Activated naive CD4-positive, alpha-beta T cell treated with anti-CD3 and anti-CD28 coated beads, Interleukin-2, amount 50 U/mL, for 16 hours (primary cell): ENCODE data around the gene PPM1E.
"Not testable (repeated sequence)": the region's sequence is repeated elsewhere in the genome, so short reads cannot be mapped to it uniquely, and the experiment has no call there.

Source experiments
- DNase-seq: peaks from one replicate; pipeline ENCODE4 v3.0.0-alpha.2; 2020

Gene PPM1E

DNA sequence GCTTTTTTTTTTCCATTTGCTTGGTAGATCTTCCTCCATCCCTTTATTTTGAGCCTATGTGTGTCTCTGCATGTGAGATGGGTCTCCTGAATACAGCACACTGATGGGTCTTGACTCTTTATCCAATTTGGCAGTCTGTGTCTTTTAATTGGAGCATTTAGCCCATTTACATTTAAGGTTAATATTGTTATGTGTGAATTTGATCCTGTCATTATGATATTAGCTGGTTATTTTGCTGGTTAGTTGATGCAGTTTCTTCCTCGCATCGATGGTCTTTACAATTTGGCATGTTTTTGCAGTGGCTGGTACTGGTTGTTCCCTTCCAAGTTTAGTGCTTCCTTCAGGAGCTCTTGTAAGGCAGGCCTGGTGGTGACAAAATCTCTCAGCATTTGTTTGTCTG lies 94.5 kb downstream of the PPM1E start:
- not testable (repeated sequence) for DNase-seq

DNA sequence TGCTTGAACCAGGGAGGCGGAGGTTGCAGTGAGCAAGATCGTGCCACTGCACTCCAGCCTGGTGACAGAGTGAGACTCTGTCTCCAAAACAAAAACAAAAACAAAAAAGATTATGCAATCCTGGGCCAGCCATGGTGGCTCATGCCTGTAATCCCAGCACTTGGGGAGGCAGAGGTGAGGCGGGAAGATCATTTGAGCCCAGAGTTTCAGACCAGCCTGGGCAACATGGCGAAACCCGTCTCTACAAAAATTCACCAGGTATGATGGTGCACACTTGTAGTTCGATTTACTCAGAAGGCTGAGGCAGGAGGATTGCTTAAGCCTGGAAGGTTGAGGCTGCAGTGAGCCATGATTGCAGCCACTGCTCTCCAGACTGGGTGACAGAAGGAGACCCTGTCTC lies 109.6 kb downstream of the PPM1E start:
- DNase-seq = no peak

DNA sequence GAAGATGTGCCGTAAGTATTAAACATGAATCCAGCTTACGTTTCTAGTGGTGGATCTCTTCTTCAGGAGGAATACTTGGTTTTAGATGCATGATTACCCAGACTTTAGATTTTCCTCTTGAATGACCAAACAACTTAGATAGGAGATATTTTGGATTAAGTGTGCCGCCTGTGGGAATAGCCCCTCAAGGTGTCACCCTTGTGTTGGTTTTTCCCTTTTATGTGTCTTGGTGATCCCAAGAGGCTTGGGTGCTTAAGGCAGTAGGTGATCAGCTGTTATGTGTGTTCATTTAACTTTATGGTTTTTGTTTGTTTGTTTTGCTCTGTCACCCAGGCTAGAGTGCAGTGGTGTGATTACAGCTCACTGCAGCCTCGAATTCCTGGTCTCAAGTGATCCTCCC lies 115.1 kb downstream of the PPM1E start:
- DNase-seq = no peak

DNA sequence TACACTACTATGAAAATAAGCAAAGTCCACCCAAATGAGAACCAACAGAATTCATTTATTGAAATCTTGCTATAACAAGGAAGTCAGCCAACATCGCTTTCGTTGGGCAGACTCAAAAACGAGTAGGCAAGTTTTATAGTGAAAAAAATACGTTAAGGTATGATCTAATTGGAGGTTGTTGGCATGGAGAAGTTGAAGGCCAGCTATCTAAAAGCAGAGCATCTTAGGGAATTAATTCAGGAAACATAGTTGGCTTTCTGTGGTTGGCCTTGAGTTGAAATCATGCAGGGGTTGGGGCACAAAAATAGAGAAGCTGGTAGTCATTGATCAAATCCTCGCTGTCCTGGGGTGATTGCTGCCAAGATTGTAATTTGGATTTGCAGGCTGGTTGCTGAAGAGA lies 118.3 kb downstream of the PPM1E start:
- no peak for DNase-seq

DNA sequence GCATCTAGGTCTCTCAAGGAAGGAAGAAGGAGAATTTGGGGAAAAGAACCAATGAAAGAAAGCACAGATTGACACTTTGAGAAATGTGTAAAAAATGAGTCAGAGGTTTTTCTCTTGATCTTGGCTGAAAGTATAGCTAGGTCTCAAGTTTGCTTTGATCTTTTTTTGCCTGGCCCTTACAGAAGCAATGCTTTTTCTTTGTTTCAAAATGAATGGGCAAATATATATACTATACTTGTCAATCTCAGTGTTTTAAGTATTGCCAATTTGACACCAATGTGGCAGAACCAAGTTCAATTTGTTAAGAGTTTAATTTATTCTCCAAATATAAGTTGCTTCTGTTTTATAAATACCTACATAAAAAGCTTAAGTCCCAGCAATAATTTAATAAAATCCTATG lies 119.6 kb downstream of the PPM1E start:
- DNase-seq = no peak

DNA sequence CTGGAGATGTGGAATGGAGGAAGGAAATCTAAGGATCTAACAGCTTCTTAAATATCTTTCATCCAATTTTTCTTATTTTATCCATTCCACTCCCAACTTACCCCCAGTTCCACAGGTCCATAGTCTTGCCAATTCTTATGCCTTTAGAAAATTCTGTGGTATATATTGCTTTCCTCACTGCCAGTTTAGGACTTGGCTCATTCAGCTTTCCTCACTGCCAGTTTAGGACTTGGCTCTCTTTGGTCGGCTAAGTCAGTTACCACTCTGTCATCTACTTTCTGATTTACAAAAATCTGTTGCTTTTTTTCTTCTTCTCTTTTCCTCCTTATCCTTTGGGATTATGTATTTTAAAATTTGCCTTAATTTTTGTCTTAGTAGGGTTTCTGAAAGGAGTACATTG lies 128.5 kb downstream of the PPM1E start:
- no peak for DNase-seq

DNA sequence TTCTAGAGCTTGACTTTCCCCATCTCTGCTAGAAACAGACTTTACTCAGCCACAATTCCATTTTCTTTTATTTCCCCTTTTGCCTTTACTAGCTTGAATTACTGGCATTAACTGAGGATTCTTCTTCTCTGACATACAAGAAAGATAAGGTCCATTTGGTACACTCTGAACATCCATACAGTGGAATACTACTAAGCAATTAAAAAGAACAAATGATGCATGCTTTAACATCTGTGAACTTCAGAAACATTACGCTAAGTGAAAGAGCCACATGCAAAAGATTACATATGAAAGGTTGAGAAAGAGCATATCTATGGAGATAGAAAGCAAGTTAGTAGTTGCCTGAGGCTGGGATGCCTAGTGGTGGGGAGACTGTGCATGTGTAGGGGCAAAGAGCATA lies 130.9 kb downstream of the PPM1E start:
- no peak for DNase-seq

DNA sequence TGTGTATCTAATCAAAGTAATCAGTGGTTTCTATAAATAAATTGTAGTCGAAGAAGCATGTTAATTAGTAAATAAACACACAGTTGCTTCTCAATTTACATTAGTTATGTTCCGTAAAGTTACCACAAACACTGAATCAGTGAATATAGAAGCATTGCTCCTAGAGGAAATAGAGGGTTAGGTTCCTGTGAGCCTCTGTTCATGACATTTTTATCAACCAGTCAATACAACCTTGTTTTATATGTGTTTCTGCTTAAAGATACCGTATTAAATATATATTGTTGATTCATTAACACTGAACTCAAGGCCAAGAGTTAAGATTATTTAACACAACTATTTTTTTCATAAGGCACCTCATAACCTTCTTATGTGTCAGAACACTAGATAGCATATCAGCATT lies 134.3 kb downstream of the PPM1E start:
- DNase-seq = no peak

DNA sequence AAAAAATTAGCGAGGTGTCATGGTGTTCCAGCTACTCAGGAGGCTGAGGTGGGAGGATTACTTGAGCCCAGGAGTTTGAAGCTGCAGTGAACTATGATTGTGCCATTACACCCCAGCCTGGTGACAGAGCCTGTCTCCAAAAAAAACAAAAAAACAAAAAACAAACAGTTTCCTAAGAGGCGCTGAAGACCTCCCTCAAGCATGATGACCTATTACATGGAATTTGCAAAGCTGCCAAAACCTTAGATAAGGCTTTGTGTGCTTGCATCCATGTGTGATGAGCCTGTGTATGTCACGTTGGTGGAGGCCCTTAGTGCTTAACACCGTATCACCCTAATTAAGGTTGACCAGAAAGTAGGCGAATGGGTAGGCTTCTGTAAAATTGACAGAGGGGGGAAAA lies 143.5 kb downstream of the PPM1E start:
- no peak for DNase-seq

DNA sequence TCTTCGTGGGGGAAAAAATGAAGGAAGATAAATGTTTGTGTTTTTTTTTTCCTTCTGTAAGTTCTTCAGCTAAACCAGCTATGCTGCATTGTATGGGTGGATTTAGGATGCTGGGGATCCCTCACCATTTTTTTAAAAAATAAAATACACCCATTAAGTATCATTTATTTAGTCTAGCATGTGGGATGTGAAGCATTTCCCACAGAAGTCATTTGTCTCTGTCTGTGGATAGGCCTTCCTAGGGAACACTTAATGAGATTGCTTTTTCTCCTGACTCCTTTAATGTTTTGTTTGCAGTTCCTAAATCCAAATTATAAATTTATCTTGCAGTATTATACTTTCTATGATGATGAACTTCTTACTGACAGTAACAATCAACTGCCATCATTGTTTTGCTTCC lies 146.7 kb downstream of the PPM1E start:
- DNase-seq = no peak

DNA sequence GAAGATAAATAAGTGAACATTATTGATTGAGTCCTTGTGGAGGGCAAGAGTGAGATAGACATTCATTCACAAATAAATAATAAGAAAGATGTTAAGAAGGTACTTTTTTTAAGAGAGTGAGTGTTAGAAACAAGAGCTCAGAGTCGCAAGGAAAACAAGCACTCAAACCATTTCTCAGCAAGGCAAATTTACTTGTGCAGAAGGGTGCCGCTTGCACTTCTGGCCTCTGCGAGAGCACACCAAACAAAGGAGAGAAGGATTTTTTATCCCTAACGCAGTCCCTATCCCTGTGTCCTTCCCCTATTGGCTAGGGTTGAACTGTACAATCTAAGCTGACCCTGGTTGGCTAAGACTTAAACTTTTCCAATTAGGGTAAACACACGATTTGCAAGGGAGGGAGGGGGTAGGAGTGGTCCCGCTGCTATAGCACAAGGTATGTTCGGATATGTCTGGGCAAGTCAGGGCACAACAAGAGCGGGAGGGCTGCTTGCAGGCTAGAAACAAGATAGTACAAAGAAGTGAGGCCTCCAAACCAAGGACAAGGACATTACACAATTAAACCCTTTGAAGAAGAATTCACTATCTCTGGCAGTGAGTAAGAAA lies 156.2 kb downstream of the PPM1E start:
- no peak for DNase-seq

DNA sequence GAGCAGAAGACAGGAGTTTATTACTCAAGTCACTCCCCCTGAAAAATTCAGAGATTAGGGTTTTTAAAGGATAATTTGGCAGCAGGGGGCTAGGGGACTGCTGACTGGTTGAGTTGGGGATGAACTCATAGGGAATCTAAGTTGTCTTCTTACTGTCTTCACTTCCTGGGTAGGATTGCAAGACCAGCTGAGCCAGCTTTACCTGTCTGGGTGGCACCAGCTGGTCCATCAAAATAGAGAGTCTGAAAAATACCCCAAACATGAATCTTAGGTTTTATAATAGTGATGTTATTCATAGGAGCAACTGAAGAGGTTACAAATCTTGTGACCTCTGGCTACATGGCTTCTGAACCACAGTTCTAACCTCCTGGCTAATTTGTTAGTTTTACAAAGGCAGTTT lies 157.9 kb downstream of the PPM1E start:
- DNase-seq = no peak

DNA sequence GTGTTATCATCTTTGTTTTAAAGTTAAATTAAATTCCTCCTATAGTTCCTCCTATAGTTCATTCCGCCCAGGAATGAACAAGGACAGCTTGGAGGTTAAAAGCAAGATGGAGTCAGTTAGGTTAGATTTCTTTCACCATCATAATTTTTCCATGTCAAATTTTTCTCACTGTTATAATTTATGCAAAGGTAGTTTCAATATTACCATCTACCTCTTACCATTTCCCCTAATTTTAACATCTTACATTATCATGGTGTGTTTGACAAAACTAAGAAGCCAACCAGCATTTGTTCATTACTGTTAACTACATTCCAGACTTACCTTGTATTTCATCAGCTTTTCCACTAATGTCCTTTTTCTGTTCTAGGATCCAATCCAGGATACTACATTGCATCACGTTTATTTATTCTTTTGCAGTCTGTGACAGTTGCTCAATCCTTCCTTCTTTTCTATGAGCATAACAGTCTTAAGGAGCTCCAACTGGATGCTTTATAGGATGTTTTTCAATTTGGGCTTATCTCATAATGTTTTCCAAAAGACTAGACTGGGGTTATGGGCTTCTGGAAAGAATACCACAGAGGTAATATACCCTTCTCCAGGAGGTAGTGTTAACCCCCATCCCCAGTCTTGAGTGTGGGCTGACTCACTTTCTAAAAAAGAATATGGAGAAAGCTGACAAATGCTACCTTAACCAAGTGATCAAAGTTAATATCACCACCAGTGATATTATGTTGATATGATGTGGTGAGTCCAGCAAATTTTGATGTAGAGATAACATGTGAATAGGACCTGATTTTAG lies 158.5 kb downstream of the PPM1E start:
- DNase-seq = no peak

DNA sequence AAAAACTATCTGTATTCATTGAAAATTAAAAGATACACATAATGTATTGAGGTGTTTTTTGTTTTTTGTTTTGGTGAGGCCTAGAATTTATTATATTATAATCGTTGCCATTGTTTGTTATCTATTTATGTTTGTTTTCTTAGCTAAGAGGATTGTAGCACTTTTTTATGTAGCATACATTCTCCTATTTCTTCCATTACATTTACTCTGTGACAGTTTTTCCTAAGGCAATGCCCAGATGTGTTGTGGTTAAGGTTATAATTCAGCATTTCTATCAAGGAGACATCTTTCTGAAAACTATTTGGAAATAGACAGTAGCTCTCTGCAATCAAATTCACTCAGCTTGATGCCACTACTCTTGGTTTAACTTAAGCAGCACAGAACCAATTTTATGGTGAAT lies 161.6 kb downstream of the PPM1E start:
- no peak for DNase-seq

DNA sequence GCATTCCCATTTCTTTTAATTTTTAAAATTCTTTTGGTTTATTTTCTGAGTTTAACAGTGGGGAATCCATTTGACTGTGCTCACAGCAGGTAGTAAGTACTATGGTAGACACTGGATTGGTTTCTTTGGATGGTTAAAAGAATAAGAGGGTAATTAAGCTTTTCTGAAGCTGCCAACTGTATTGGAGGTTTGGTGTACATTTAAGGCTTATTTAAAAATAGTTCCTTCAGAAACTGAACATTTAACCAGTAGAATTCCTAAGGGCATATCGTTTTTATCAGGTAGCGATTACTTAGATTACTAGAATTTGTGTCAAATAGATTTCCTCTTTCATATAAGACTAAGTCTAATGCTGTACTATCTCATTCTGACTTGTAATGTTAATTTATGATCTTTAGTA lies 162.4 kb downstream of the PPM1E start:
- no peak for DNase-seq

DNA sequence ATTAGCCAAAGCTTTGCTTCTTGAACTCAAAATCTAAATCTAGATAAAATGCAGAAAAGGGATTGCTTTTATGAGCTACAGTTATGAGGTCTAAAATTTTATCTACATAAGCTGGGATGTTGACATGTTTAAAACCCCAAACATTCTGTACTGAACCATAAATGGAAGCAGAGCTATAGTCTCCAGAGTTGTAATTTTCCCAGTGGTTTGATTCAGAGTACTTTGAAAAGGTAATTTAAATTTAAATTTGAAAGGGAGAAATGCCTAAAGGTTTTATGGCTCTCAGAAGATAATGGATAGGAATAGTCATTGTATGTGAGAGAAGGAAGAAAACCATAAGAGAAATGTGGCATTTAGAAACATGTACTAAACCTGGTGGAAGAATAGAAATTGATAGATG lies 163.2 kb downstream of the PPM1E start:
- DNase-seq = no peak

DNA sequence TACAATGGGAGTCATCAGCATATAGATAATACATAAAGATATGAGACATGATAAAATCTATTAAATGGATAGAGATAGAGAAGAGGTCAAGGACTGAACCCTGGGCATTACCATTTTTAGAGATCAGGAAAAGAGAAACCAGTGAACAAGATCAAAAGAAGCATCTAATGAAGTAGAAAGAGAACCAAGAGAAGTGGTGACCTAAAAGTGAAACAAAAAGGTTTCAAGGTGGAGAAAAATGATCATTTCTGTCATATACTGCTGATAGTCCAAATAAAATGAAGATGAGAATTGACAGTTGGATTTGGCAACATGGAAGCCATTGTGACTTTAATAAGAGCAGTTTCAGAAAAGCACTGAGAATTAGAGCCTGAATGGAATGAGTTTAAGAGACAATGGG lies 165.1 kb downstream of the PPM1E start:
- DNase-seq = no peak

DNA sequence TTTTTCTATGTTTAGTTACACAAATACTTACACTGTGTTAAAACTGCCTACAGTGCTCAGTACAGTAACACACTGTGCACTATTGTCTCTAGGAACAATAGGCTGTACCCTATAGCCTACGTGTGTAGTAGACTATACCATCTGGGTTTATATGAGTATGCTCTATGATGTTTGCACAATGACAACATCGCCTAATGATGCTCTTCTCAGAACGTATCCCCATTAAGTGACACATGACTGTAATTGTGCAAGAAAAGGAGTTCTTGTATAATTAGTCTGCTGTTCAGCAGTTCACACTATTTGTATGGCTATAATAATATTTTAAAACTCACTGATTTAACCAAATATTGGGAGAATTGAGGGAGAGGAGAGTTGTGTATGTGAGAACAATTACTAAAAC lies 177.3 kb downstream of the PPM1E start:
- no peak for DNase-seq

DNA sequence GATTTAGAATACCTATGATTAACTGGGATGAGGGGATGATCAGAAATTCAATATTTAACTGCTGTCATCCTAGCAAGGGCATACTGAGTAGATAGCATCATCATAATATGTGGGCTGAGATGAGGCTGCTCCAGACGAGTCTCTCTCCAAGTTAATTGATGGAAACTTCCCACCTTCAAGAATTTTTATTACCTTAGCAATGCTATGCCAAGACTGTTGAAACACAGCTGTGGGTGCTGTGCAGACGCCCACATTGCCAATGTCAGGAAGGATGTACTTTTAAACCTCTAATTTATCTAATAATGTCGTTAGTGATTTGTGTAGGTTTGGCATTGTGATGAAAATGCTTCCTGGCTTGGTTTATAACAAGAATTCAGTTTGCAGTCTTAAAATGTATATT lies 180.6 kb downstream of the PPM1E start:
- DNase-seq = no peak

DNA sequence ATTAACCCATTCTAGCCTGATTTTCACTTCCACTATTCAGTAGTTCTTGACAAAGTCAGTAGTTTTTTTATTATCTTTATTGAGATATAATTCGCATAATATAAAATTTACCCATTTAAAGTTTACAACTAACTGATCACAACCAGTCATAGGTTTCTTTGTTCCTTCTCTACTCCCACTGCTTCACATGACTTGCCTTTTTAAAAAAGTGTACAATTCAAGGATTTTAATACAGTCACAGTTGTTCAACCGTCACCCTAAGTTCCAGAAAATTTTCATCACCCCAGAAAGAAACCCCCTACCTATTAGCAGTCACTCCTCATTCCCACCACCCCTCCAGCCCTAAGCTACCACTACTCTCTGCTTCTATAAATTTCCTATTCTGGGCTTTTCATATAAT lies 188.5 kb downstream of the PPM1E start:
- no peak for DNase-seq

DNA sequence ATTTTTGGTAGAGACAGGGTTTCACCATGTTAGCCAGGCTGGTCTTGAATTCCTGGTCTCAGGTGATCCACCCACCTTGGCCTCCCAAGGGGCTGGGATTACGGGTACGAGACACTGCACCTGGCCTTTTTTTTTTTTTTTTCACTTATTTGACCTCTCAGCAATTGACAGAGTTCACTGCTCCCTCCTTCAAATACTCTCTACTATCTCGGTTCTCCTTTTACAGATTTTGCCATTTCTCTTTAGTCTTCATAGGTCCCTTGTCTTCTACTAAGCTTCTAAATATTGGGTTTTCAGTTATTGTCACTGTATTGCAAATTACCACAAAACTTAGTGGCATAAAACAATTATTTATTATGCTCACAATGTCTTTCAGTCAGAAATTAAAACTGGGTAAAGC lies 191.8 kb downstream of the PPM1E start:
- no peak for DNase-seq

DNA sequence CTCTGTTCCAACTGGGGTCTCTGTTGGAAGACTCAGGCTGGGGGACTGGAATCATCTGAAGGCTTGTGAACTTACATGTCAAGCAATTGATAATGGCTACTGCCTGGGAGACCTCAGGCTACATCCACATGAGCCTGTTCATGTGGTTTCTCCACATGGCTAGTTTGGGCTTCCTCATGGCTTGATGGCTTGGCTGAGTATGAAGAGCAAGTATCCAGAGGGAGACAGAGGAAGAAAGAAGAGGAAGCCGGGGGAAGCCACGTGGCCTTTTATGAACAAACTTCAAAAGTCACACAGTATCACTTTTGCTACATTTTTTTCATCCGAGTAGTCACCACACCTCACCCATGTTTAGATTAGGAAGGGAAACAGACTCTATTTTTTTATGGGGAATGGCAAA lies 192.2 kb downstream of the PPM1E start:
- no peak for DNase-seq

DNA sequence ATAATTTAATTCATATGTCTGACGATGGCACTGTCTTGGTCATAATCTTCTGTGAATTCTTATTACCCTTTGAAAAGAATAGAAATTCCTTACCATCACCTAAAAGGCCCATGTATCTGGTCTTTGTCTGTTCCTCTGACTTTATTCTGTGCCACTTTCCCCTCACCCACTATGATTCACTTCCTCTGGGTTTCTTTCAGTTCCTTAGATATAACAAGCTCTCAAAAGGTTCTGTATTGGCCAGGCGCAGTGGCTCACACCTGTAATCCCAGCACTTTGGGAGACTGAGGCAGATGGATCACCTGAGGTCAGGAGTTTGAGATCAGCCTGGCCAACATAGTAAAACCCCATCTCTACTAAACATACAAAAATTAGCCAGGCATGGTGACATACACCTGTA lies 198.7 kb downstream of the PPM1E start:
- DNase-seq = not testable (repeated sequence)

DNA sequence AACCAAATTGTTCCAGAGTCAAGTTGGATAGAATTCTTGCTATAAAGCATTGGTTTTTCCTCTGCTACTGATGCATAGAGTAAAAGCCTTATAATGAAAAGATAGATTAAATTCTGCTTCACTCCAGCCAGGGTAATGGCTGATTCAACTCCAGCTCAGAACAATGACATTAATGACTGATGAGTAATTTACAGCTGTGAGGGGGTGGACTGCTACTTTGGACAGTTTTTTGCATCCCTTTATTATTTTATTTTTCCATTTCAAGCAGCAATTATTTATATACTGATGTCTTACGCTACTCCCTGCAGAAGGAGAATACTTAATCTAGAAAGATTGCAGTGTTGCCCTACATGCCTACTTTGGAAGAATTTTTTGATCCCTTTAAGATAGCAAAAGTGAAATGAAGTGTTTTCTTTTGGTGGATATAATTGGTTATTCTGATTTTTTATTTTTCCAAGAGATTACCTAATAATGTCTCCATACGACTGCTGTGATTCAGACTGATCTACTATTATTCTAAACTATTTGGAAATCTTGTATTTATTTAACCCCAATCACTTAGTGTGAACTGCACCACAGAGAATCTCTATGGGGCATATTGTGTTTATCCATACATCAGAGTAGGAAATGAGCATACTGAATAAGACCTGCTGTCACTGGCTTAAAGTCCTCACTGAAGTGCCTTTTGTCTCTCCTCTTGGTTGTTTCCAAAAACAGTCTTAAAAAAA lies 201.5 kb downstream of the PPM1E start:
- DNase-seq = no peak

DNA sequence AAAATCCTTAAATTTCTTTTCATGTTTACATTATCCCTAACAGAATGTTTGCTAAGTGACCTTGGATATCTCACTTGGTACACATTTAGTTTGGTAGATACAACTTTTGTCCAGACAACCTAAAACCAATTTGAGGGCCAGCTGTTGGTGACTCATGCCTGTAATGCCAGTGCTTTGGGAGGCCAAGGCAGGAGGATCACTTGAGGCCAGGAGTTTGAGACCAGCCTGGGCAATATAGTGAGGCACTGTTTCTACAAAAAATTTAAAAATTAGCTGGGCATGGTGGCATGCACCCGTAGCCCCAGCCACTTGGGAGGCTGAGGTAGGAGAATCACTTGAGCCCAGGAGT lies 202.0 kb downstream of the PPM1E start:
- not testable (repeated sequence) for DNase-seq
